ENCODE measurements around the gene LRP8.

LRP8 gene

GRCh38 chr1:53237638-53238037 is 90.2 kb downstream of the LRP8 start:
- H3K4me3 ChIP-seq (ENCODE audit: low read depth, low read length) = peak overlapping the region; percentile 93
- no peak for DNase-seq
- no CpG with 5 or more reads among the region's 8 CpGs for WGBS (ENCODE audit: extremely low coverage, insufficient coverage, insufficient read length)
- H2AFZ ChIP-seq (ENCODE audit: insufficient read depth, low read length, poor library complexity) = no peak overlapping the region
- peak overlapping the region; percentile 71 for H4K12ac ChIP-seq (ENCODE audit: low read depth, low read length)
- peak overlapping the region; percentile 93 for H4K8ac ChIP-seq (ENCODE audit: low read depth, low read length)
- no peak overlapping the region for H2BK5ac ChIP-seq (ENCODE audit: low read depth, low read length, poor library complexity)
- H3K79me2 ChIP-seq (ENCODE audit: control insufficient read depth, insufficient read depth, low read length, poor library complexity) = peaks cover 9% of the 10 kb centered on the region
- peak overlapping the region; percentile 40 for H2BK120ac ChIP-seq (ENCODE audit: insufficient read depth, low read length, poor library complexity)
- peak overlapping the region; percentile 96 for H2AK5ac ChIP-seq (ENCODE audit: low read length)
- peak overlapping the region; percentile 78 for H3K18ac ChIP-seq (ENCODE audit: low read length)
- H3K9me3 ChIP-seq (ENCODE audit: insufficient read depth, low read depth, low read length) = no peaks in the 10 kb centered on the region
- H4K91ac ChIP-seq (ENCODE audit: low read depth, low read length) = no peak overlapping the region
- peak overlapping the region; percentile 100 for H3K4ac ChIP-seq (ENCODE audit: low read depth, low read length)
- H2BK12ac ChIP-seq (ENCODE audit: low read length) = no peak overlapping the region
- no peak overlapping the region for H3K27ac ChIP-seq (ENCODE audit: low read depth, low read length)
- no peak overlapping the region for H3K14ac ChIP-seq (ENCODE audit: low read length)
- H3K36me3 ChIP-seq (ENCODE audit: control insufficient read depth in 1 of 2, insufficient read depth in 2 of 2, low read length in 2 of 2) = peaks cover 10 to 11% of the 10 kb centered on the region in 2 experiments
- H3K27me3 ChIP-seq (ENCODE audit: insufficient read depth, low read length) = no peaks in the 10 kb centered on the region
- H3K79me1 ChIP-seq (ENCODE audit: low read length) = peaks cover 6% of the 10 kb centered on the region
- H3K9ac ChIP-seq (ENCODE audit: low read length) = peak overlapping the region; percentile 95
- no peak overlapping the region for H3K23ac ChIP-seq (ENCODE audit: low read length)
- H3K4me2 ChIP-seq (ENCODE audit: low read length) = peak overlapping the region; percentile 61
- H3K4me1 ChIP-seq (ENCODE audit: control insufficient read depth in 1 of 2, insufficient read depth in 2 of 2, low read length in 2 of 2) = peaks cover 7 to 8% of the 10 kb centered on the region in 2 experiments

DNA sequence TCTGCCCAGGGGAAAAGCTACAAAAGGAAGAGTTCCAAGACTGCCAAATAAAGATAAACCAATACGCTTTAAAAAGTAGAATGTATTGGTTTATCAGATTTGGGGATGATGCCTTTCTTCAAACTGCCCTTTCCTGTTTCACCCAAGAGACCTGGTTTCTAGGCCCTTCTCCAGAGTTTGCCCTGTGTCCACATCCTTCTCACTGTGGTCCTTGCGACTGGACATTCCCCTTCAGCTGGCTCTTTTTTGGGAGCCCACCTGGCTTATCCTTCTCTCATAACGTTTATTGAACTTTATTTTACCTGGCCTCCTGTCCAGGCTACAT is 106.9 kb downstream of the LRP8 start:
- no CpG with 5 or more reads among the region's 3 CpGs for WGBS (ENCODE audit: extremely low coverage, insufficient coverage, insufficient read length)
- H3K18ac ChIP-seq (ENCODE audit: low read length) = no peak overlapping the region

GRCh38 chr1:53220171-53220961 is 107.5 kb downstream of the LRP8 start, which contains the start of gene CZIB:
Gene CZIB (minus strand): TSS chr1:53220634. CDS start chr1:53220575, 59 bp downstream.
- peak; percentile 92 to 96 for DNase-seq
- H3K14ac ChIP-seq (ENCODE audit: low read length) = peak within 1 kb of the TSS; percentile 99

More for the DNA sequence above, 106.9 kb downstream of the LRP8 start:
- peak overlapping the region; percentile 78 for H3K4me2 ChIP-seq (ENCODE audit: low read length)
- H2BK5ac ChIP-seq (ENCODE audit: low read depth, low read length, poor library complexity) = peak overlapping the region; percentile 44
- peaks cover 3% of the 10 kb centered on the region for H3K79me2 ChIP-seq (ENCODE audit: control insufficient read depth, insufficient read depth, low read length, poor library complexity)
- H4K12ac ChIP-seq (ENCODE audit: low read depth, low read length) = peak overlapping the region; percentile 90
- no peak for DNase-seq
- peak overlapping the region; percentile 71 for H3K14ac ChIP-seq (ENCODE audit: low read length)
- peak overlapping the region; percentile 61 for H2AFZ ChIP-seq (ENCODE audit: insufficient read depth, low read length, poor library complexity)
- peak overlapping the region; percentile 63 for H4K91ac ChIP-seq (ENCODE audit: low read depth, low read length)
- H3K27ac ChIP-seq (ENCODE audit: low read depth, low read length) = peak overlapping the region; percentile 62
- H4K8ac ChIP-seq (ENCODE audit: low read depth, low read length) = peak overlapping the region; percentile 97
- peak overlapping the region; percentile 68 for H3K9ac ChIP-seq (ENCODE audit: low read length)
- no peaks in the 10 kb centered on the region for H3K27me3 ChIP-seq (ENCODE audit: insufficient read depth, low read length)
- H2BK12ac ChIP-seq (ENCODE audit: low read length) = no peak overlapping the region
- no peak overlapping the region for H3K4ac ChIP-seq (ENCODE audit: low read depth, low read length)
- no peak overlapping the region for H2AK5ac ChIP-seq (ENCODE audit: low read length)
- no peak overlapping the region for H2BK120ac ChIP-seq (ENCODE audit: insufficient read depth, low read length, poor library complexity)
- no peak overlapping the region for H3K23ac ChIP-seq (ENCODE audit: low read length)
- no peaks in the 10 kb centered on the region for H3K9me3 ChIP-seq (ENCODE audit: insufficient read depth, low read depth, low read length)
- peaks cover 5% of the 10 kb centered on the region for H3K79me1 ChIP-seq (ENCODE audit: low read length)
- peaks cover 0 to 9% of the 10 kb centered on the region in 2 experiments for H3K4me1 ChIP-seq (ENCODE audit: control insufficient read depth in 1 of 2, insufficient read depth in 2 of 2, low read length in 2 of 2)
- H3K36me3 ChIP-seq (ENCODE audit: control insufficient read depth in 1 of 2, insufficient read depth in 2 of 2, low read length in 2 of 2) = peaks cover 2 to 6% of the 10 kb centered on the region in 2 experiments
- H3K4me3 ChIP-seq (ENCODE audit: low read depth, low read length) = peak overlapping the region; percentile 59

GRCh38 chr1:53219711-53220110 is 108.2 kb downstream of the LRP8 start:
- Histone ChIP-seq H2BK120ac (ENCODE audit: insufficient read depth, low read length, poor library complexity) (no peak overlapping the region), H3K9me3 (ENCODE audit: insufficient read depth, low read depth, low read length) (no peaks in the 10 kb centered on the region), H4K12ac (ENCODE audit: low read depth, low read length) (peak overlapping the region; percentile 64), H2BK5ac (ENCODE audit: low read depth, low read length, poor library complexity) (no peak overlapping the region), H3K4me2 (ENCODE audit: low read length) (peak overlapping the region; percentile 78), H3K18ac (ENCODE audit: low read length) (no peak overlapping the region), H4K8ac (ENCODE audit: low read depth, low read length) (peak overlapping the region; percentile 92), H3K4me1 (ENCODE audit: control insufficient read depth in 1 of 2, insufficient read depth in 2 of 2, low read length in 2 of 2) (peaks cover 0 to 9% of the 10 kb centered on the region in 2 experiments), H4K91ac (ENCODE audit: low read depth, low read length) (no peak overlapping the region), H3K79me2 (ENCODE audit: control insufficient read depth, insufficient read depth, low read length, poor library complexity) (peaks cover 3% of the 10 kb centered on the region), H2AFZ (ENCODE audit: insufficient read depth, low read length, poor library complexity) (no peak overlapping the region), H3K4me3 (ENCODE audit: low read depth, low read length) (no peak overlapping the region), H2BK12ac (ENCODE audit: low read length) (no peak overlapping the region), H3K4ac (ENCODE audit: low read depth, low read length) (no peak overlapping the region), H2AK5ac (ENCODE audit: low read length) (no peak overlapping the region), H3K79me1 (ENCODE audit: low read length) (peaks cover 5% of the 10 kb centered on the region), H3K9ac (ENCODE audit: low read length) (no peak overlapping the region), H3K27me3 (ENCODE audit: insufficient read depth, low read length) (no peaks in the 10 kb centered on the region), H3K27ac (ENCODE audit: low read depth, low read length) (no peak overlapping the region), H3K36me3 (ENCODE audit: control insufficient read depth in 1 of 2, insufficient read depth in 2 of 2, low read length in 2 of 2) (peaks cover 4 to 8% of the 10 kb centered on the region in 2 experiments), H3K23ac (ENCODE audit: low read length) (no peak overlapping the region), H3K14ac (ENCODE audit: low read length) (no peak overlapping the region)
- no peak for DNase-seq
- WGBS (ENCODE audit: extremely low coverage, insufficient coverage, insufficient read length) = no CpG with 5 or more reads among the region's 8 CpGs

More at GRCh38 chr1:53220171-53220961, 107.5 kb downstream of the LRP8 start, which contains the start of gene CZIB:
- Histone ChIP-seq H4K8ac (ENCODE audit: low read depth, low read length) (peak within 1 kb of the TSS; percentile 99), H4K12ac (ENCODE audit: low read depth, low read length) (peak within 1 kb of the TSS; percentile 94), H3K4me3 (ENCODE audit: low read depth, low read length) (peak within 1 kb of the TSS; percentile 97), H2AFZ (ENCODE audit: insufficient read depth, low read length, poor library complexity) (peak within 1 kb of the TSS; percentile 97), H3K4ac (ENCODE audit: low read depth, low read length) (peak within 1 kb of the TSS; percentile 64), H3K4me2 (ENCODE audit: low read length) (peak within 1 kb of the TSS; percentile 78), H2BK120ac (ENCODE audit: insufficient read depth, low read length, poor library complexity) (peak within 1 kb of the TSS; percentile 77), H2AK5ac (ENCODE audit: low read length) (peak within 1 kb of the TSS; percentile 90), H3K79me1 (ENCODE audit: low read length) (peaks cover 5% of the 10 kb centered on the region), H3K4me1 (ENCODE audit: control insufficient read depth in 1 of 2, insufficient read depth in 2 of 2, low read length in 2 of 2) (peaks cover 0 to 9% of the 10 kb centered on the region in 2 experiments), H2BK12ac (ENCODE audit: low read length) (no peak within 1 kb of the TSS), H3K27ac (ENCODE audit: low read depth, low read length) (peak within 1 kb of the TSS; percentile 98), H3K18ac (ENCODE audit: low read length) (peak within 1 kb of the TSS; percentile 98), H4K91ac (ENCODE audit: low read depth, low read length) (peak within 1 kb of the TSS; percentile 96), H3K79me2 (ENCODE audit: control insufficient read depth, insufficient read depth, low read length, poor library complexity) (peaks cover 3% of the 10 kb centered on the region), H3K36me3 (ENCODE audit: control insufficient read depth in 1 of 2, insufficient read depth in 2 of 2, low read length in 2 of 2) (peaks cover 4 to 7% of the 10 kb centered on the region in 2 experiments), H3K9ac (ENCODE audit: low read length) (peak within 1 kb of the TSS; percentile 100), H3K23ac (ENCODE audit: low read length) (no peak within 1 kb of the TSS), H2BK5ac (ENCODE audit: low read depth, low read length, poor library complexity) (peak within 1 kb of the TSS; percentile 82), H3K9me3 (ENCODE audit: insufficient read depth, low read depth, low read length) (no peaks in the 10 kb centered on the region), H3K27me3 (ENCODE audit: insufficient read depth, low read length) (no peaks in the 10 kb centered on the region)
- no CpG with 5 or more reads among the region's 61 CpGs for WGBS (ENCODE audit: extremely low coverage, insufficient coverage, insufficient read length)
